Left kidney (tissue), 2 donors: ENCODE measurements around the gene OLFML1. TPM values are rescaled to one million over a fixed set of nuclear protein-coding genes. Genes with fewer than 3 reads are reported as not detected.

ENCODE experiments used
- DNase-seq: peaks from one replicate; pipeline ENCODE4 v3.0.0-alpha.2; 2013
- polyA plus RNA-seq: library from polyadenylated mRNA; unstranded; fragments of 120-200 nt; gene quantifications from one replicate; pipeline ENCODE4 v1.2.1, GENCODE V29; 2013; ENCODE audit not compliant: insufficient read length

OLFML1 gene
- polyA plus RNA-seq, 1 donor, result 33.1 TPM

DNA sequence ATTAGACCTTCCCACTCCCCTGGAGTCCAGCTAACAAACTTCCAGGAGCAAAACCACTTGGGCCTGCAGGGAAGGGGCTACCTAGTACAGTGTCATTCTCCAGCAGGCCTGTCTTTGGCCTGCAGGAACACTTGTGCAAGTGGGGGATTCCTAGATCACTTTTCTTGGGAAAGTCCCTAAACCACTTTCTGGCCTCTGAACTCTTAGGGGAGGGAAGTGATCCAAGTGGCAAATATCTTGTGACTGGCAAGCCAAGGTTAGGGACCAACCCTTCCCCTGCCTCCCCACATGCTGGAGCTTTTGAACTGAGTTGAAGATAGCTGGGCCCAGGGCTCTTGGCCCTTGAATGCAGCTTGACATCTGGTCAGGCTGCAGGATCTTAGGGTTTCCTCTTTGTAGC is 45.7 kb downstream of the OLFML1 start:
- no peak for DNase-seq

DNA sequence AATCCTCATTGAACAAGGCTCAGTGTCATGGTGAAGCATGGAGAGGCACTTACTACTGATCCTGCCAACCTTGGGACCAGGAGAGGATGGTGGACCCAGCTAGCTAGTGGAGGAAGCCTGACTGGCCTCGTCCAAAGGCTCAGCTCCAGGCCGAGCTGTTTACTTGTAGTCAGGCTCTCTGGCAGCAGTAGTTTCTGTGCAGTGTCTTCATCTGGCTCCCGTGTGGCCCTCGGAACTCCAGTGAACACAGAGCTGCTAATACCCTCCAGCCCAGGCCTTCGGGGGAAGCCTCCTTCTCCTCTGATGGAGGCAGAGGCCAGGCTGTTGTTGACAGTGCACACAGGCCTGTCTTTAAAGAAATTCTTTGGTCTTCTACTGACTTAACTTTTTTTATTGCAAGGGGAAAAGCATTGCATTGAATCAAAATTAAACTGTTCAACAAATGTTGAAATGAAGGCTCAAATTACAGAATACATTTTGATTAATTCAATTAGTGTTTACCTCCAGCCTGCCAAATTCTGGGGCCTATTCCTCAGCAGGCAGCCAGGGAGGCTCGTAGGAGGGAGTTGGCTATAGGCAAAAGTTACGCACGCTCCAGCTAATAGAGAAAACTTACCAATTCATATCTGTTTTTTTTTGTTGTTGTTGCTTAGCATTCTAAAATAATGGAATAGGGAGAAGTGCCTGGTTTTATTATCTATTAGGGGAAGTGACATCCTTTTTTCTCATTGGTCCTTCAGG is 47.3 kb downstream of the OLFML1 start:
- no peak for DNase-seq

DNA sequence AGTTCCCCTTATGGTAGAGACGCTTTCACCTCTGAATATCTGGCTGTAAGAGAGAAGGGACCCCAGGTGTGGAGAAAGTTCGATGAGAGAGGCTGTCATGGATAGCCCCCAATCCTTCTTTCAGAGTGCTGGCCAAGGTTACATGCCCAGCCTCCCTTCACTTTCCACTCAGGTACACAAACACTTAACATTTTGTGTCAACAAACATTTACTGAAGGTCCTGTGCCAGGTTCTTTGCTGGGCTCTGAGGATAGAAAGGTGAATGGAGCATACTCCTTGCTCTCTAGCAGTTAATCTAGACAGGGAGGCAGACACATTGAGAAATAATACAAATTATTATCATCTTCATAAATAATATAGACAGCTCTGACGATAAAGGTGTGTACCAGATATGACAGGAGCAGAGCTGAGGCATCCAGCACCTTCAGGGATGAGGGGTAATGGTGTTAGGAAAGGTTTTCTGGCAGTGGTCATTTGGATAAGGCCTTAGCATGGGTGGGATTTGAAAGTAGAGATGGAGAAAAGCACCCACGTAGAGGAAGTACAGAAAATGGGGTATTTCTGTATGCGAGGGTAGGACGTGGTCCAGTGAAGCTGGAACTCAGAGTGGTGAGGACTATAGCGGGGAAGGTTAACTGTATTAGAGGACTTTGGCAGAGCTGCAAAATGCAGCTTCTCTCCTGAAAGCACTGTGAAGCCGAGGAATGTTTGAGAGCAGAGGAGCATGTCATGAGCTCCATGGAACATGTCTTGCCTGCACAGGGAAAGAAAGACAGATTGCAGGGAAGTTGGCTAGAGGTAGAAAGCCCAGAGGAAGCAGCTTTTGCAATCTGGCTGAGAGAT is 48.1 kb downstream of the OLFML1 start:
- DNase-seq, result no peak

DNA sequence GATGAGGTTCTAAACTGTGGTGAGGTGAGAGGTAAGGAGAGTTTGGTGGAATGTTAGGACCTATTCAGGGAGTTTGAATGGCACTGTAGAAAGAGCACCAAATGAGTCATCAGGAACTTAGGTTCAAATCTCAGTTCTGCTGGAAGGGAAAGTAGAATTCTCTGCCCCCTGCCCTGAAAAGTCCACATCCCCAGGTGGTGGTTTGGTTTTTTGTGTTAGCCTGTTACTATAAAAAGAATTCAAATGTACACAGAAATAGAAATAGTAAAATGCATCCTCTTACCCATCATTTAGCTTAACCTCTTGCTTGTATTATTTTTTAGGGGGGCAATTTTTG is 48.7 kb downstream of the OLFML1 start:
- no peak for DNase-seq

DNA sequence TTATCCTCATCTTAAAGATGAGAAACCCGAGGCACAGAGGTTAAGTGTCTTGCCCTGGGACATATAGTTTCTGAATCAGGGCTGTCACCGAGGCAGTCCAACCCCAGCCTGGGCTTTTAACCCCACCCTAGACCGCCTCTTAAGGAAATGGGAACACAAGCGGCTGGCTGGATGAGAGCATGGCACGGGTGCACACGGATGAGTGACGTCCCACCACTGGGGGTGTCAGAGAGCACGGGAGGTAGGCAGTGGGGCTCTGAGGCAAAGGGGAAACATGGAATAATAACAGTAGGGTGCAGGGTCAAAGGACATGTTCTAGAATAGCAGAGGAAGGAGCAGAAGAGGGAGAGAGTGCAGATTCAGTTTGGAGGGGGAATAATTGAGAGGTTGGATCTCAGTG is 50.8 kb downstream of the OLFML1 start:
- no peak for DNase-seq

DNA sequence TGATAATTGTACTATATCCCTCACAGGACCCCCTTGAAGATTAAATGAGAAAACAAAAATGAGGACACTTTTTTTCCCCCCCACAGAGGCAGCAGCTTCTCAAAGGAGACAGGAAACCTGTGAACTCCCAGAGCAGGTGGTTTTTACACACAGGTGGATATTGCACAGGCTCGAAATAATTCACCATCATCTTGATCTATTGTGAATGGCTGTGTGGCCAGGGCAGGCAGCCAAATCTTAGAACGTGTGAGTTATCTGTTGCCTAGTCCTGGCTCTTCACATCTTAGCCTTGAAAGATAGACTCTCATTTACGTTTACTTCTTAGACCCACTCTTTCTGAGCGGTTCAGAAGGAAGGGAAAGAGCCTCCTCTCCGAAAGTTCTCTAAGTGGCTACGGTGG is 52.0 kb downstream of the OLFML1 start:
- no peak for DNase-seq

DNA sequence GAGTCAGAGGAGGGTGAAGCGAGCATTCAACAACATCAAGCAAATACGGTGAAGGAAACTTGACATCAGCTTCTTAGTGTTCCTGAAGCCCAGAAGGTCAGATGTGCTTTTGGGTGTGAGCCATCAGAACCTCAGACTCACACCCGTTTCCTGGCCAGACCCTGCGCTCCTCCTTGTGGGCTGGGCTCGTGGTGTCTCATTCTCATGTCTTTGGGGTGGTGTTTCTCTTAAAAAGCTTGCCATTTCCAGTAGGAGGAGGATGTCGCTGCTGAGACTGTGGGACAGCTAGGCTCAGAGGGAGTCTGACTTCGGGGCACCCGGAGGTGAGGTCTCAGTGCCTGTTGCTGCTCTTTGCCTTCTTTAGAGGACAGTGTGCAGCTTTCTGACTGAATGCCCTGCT is 52.7 kb downstream of the OLFML1 start:
- no peak for DNase-seq

DNA sequence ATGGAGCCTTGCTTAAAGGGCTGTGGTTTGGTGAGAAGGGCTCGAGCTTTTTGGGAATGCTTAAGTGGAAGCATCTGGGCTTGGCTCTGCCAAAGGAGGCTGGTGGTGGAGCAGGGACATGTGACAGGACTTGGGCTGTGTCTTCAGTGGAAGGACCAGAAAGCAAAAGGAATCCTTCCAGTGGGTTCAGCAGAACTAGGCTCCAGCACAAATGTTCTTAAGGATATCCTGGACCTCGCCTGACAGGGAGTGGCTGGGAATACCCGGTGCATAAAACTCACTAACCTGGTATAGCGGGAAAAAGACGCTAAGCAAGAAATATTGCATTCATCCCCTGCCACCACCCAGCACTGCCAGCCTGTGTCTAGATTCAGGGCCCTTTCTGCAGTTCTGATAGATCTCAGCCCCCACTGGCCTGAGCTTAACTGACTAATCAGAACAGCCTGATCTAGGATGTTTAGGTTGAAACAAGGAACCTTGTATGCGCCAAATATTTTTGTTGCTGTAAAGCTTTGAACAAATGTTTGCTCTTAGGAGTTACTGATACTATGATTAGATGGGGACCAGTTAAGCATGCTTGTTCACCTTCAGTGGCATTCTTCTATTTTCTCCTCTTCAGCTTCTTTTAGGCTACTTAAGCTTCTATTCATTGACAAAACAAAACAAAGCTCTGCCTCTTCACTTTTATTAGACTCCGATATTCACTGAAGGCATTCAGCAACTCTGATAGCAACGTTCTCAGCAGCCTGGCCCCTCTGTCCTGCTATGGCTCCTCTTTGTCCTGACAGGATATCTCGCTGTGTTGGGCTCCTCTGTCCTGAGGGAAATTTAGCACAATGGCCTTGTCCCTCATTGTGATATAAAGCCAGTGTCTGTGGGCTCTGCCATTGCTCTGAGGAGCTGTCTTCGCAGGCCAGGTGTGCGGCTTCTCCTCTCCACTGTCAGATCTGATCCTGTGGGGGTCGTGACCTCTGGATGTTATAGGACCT is 53.5 kb downstream of the OLFML1 start:
- DNase-seq, result no peak

DNA sequence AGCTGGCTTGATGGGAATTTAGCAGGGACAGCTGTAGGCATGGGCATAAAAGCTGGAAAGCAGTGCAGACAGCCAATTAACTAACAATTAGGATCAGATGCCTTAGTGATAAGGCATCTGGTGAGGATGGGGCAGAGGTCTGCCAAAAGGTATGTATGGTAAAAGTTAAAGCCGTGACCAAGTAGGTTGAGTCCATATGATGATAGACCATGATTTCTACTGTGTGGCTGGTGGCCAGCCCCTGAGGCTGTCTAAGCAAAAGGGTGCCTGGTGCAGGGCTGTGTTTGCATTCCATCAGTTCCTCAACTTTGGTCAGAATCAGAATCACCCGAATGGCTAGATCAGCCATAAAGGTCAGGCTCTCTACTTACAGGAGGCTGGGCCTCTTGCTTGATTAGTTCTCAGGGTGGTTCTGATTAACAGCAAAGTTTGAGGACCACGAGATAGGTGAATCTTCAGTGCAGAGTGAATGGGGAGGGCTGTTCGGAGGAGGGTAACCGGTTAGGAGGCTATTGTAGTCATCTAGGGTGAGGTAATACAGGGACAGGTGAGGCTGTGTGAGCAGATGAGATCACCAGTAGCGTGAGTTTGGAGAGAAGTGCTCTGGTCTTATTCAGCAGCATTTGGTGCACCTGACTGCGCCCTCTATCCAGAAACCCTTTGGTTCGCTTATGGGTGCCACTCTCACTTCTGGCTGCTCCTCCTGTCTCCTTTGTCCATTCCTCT is 55.7 kb downstream of the OLFML1 start:
- no peak for DNase-seq

DNA sequence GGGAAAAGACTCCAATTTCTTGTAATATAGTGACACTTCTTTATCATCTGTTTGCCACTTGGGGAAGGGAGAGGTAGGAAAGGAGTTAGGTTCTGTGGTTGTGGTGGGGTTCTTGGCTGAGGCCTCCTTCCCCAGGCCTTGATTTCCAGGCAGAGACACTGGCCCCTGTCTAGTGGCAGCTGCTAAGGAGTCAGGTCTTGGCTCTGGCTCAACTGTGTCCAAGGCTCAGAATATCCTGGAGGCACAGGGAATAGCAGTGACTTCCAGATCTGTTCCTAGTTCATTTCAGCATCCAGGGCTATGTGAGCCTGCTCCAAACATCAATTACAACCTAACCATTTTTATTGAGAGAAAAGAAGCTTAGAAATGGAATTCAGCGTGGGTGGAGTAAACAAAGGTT is 58.0 kb downstream of the OLFML1 start:
- no peak for DNase-seq

DNA sequence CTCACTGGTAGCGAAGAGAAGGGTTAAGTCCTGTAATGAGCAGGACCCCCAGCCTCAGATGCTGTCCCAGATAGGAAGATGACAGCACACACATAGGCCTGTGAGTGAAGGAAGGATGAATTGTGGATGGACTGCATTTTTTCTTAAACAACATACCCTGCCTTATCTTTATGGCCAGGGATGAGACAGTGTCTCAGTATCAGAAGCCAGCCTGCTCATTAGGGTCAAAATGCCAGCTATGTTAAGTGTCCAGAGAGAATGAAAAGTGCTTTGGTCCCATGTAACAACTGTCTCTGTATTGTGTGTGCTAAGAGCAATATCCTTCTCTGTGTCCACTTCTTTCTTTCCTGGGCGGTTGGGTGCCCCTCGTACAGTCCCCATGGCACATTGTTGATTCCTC is 58.7 kb downstream of the OLFML1 start:
- DNase-seq, result no peak

DNA sequence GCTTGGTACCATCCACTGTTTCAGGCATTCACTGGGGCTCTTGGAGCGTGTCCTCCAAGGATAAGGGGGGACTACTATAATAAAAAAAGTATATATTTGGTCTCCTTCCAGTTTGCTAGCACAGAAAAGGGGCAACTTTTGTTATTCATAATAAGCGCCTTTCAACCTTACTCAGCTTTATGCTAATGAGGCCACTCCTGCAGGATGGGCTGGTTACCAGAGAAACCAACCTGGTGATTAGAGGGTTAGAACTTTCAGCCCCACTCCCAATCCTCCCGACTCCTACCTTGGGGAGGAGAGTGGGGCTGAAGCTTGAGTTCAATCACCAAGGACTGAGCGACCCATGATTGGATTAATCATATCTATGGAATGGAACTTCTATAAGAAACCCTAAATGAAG is 60.3 kb downstream of the OLFML1 start:
- DNase-seq, result no peak

DNA sequence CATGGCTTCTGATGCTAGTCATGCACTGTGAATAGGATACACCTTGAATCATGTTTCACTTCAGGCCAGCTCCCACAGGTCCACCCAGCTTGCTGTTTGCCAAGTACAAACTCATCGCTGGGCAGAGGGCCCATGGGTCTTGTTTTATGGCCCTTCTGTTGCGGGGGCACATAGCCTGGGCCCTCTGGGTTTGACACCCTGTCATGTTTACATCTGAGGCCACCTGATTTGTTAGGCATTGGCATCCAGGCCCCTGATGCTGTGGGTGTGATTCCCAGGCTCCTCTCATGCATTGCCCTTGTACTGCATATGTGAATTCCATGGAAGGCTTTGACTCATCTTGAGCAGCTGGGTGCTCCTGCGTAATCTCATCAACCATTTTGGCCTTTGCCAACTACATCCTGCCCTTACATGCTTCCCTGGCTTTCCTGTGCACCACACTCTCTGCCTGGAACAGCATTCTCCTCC is 61.1 kb downstream of the OLFML1 start:
- DNase-seq, result no peak

DNA sequence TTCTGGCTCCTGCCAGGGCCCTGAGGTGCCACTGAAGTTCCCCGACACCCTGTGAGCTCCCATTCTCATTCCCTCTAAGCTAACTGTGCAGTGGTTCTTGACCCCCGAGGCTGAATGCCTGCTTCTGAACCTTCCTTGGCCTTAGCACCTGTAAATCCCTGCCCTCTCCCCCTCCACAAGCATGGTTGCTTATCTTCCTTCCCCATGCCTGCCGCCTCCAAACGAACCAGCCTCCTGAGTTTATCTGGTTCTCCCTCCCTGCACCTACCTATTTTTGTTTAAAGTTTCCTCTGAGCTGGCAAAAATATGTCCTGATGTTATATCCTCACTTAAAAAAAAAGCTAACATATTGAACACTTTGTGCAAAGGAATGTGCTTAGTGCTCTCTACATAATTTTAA is 62.4 kb downstream of the OLFML1 start:
- DNase-seq, result no peak

DNA sequence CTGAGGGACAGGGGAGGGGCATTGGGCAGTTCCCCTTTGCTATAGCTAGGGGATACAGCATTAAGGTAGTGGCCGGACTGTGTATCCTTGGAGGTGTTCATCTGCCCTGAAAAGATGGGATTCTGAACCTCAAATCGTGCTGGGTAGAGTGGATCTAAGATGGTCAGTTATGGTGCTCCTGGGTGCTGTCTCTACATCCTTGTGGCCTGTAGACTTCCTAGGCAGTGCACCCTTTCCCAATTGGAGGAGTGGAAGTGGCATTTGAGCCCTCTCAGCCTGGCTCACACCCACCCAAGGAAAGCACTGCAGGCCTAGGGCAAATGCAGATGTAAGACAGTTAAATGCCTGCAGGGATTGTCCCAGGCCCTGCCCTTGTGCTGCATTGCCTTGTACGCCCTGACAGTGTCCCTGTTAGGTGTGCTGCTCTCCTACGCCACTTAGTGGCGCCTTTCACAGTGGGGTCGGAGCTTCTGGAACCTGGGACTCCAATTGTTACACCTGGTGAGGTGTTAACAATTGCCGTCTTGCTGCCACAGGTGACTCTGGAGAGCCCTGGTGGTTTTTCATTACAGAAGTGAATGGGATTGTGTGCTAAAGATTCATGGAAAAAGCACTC is 63.5 kb downstream of the OLFML1 start:
- no peak for DNase-seq

DNA sequence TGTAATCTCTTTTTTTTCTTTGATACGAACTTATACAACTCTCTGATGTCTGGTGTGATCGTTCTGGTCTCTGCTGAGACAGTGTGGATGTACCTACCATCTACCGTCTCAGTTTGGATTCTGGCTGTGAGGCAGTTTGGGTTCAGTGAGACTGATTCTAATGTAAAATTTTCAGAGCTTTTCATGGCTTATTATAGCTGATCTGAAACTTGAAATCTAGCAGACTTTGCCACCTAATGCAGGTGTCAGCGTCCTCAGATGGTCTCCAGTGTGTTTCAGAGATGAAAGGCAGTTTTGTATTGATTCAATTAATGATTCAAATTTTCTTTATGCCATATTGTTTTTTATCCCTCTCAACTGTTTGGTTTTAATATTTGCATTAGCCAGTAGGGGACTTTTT is 64.4 kb downstream of the OLFML1 start:
- DNase-seq, result no peak

DNA sequence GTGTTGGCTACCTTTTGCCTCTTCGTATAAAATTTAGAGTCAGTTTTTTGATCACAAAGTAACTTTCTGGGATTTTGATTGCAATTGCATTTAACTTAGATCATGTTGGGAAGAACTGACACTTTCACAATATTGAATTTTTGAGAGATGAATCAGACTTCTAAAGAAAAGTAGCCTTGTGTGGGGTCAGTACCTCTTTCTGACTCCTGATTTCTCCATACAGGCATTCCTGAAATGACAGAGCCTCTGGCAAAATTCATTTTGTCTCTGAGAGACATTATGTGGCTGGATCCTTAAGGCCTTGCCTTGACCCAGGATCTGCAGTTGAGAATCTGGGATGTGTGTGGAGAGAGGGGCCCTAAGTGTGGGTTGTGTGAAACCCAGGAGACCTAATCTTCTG is 66.3 kb downstream of the OLFML1 start:
- DNase-seq, result no peak

DNA sequence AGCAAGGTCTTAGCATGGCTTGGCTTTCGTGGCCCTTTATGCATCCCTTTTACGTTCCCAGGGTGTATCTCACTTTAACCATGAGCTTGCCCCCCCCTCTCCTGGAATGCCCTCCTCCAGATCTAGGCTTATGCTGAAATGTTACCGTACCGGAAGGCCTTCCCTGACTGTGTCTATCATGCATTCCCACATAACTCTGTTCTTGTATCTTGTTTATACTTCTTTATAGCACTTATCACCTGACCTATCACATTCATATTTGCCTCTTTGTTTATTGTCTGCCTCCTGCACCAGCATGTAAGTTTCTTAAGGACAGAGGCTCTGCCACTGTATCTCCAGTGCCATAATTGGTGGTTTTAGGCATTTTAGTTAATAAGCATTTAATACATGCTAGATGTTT is 67.4 kb downstream of the OLFML1 start:
- DNase-seq, result no peak

DNA sequence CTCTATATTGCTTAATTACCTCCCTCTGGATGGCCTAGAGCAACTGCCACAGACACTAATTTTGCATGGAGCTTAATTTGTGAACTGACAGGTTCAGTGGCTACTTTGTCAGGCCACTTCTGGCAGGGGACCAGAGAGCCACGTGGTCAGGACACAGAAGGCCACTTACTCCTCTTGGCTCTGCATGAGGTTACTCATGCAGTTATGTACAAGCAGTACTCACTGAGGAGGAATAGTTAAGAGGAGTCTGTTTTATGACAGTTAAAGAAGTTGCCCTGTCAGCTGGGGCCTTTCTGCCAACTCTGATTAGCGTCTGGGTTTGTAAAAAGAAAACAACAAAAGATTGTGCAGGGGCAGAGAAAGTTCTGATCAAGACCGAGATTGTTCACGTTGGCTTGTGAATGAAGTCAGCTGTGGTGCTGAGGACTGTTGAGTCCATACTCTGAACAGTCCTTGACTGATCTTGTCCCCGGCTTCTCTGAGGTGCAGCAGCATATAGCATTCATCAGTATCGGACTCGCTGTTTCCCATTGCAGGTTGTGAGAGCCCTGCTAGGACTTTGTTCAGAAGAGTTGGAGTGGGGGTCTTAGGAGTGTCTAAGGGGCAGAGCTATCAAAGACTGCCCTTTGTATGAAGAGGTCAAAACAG is 69.9 kb downstream of the OLFML1 start:
- DNase-seq, result no peak

DNA sequence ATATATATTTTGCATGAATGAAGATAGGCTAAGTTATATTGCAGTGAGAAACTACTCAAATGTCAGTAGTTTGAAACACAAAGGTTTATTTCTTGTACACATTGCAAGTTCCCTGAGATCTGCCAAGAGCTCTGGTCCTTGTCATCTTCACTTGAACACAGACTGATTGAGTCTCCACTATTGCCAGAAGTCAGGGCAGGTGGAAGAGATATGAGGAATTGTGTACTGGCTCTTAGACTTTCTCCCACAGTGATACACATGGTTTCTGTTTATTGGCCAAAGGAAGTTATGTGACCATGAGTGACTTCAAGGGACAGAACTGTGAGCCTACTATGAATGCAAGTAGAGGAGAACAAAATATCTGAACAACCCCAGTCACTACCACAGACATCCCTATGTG is 72.7 kb downstream of the OLFML1 start:
- DNase-seq, result no peak
